ENCODE measurements around the gene AHI1.

The AHI1 gene

GRCh38 chr6:135449246-135449645 lies 48.3 kb downstream of the AHI1 start:
- no peak for DNase-seq

DNA sequence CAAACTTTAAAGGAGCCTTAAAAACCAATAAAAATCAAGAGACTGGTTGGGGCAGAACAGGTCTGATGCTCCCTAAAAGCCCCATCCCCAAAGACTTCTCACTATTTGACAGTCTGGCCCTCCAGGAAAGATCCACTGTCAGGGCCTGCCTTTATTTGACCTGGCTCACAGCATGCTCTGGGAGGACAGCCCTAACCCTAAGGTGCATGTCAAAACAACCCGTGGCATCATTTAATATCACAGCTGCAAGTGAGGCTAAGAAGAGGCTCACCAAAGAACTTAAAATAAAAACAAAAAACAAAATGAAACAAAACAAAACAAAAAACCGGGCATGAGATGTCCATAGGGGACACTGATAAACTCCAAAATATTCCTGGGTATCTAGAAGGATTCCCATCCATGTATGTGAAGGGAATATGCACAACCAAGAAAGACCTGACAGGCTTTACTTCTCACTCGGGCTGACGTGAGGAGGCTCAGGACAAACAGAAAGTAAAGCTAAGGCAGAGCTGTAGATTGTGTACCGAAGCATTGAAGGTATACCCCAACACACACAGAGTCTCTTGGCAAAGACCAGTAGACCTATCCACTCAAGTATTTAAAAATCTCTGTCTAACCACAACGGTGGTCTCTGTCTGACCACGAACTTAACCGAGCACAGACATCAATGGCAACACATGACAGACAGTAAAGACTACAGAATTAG lies 57.3 kb downstream of the AHI1 start:
- no peak for DNase-seq

GRCh38 chr6:135439549-135439948 lies 58.0 kb downstream of the AHI1 start:
- no peak for DNase-seq

DNA sequence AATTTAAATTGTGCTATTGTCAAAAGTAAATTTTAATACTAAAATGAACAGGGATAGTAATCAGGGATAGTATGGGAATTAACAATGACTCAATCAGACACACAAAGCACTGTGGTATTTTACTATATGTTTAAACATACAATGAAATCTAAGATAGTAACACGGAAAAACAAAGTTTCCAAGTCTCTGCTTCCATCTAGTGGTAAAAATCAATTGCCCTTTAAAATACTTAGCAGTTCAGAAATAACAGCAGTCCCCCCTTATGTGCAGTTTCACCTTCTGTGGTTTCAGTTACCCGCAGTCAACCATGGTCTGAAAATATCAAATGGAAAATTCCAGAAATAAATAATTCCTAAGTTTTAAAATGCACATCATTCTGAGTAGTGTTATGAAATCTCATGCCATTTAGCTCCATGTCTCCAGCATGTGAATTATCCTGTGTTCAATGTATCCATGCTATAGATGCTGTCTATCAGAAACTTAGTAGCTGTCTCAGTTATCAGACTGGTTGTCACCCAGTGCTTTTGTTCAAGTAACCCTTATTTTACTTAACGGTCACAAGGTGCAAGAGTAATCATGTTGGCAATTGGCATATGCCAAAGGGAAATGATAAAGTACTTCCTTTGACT lies 58.5 kb downstream of the AHI1 start:
- peak; percentile 100 for DNase-seq

DNA sequence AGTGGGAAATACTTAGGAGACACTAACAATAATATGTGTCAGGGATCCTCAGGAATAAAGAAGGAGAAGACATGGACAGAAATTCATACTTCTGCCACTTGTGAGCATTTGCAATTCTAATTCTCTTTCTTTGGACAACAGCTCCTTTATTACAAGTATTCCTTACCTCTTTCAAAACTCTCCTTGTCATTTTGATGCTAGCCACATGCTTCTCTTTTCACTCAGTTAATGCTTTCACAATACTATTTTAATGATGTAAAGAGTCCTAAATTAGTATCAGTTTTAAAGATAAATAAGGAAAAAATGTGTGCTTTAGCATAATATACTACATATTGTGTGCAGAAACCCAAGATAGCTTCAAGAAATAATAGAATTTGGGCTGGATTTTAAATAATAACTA lies 62.5 kb downstream of the AHI1 start:
- no peak for DNase-seq

GRCh38 chr6:135434095-135434494 lies 63.4 kb downstream of the AHI1 start:
- DNase-seq: no peak

GRCh38 chr6:135428078-135428477 lies 69.5 kb downstream of the AHI1 start:
- no peak for DNase-seq

DNA sequence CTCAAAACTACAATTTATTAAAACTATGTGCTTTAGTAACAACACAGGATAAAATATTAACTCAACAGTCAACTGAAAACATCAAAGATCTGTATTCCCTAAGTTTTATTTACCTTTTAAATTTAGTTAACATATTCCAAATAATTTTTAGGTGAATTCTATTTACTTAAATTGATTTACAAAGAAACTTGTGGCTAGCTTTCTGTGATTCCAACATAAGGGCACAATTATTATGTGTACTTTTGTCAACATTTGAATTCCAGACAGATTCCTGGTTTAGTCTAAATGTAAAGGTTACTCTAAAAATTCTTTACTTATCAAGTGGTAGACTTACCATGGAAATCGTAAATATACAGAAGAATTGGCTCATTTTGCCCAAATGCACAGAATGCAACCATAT lies 70.7 kb downstream of the AHI1 start:
- no peak for DNase-seq

DNA sequence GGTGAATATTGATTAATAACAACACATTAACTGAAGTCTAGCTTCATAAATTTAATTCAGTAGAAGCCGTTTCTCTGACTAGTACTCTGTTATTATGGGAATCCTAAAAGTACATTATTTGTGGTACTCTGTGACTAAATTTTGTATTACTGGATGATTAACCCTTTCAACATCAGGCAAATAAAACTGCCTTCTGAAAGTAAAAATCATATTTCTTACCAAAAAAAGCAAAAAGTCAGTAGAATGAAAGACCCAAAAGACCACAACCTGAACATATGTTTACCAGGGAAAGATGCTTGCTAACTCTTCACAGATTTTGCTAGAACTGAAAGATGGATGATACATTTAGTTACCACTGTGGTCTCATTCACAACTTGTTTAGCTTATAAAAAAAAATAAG lies 73.2 kb downstream of the AHI1 start:
- no peak for DNase-seq

GRCh38 chr6:135423649-135424128 lies 73.9 kb downstream of the AHI1 start:
- peak; percentile 100 for DNase-seq

- DNase-seq: no peak
Observed at GRCh38 chr6:135419162-135419561, 78.4 kb downstream of the AHI1 start.

DNA sequence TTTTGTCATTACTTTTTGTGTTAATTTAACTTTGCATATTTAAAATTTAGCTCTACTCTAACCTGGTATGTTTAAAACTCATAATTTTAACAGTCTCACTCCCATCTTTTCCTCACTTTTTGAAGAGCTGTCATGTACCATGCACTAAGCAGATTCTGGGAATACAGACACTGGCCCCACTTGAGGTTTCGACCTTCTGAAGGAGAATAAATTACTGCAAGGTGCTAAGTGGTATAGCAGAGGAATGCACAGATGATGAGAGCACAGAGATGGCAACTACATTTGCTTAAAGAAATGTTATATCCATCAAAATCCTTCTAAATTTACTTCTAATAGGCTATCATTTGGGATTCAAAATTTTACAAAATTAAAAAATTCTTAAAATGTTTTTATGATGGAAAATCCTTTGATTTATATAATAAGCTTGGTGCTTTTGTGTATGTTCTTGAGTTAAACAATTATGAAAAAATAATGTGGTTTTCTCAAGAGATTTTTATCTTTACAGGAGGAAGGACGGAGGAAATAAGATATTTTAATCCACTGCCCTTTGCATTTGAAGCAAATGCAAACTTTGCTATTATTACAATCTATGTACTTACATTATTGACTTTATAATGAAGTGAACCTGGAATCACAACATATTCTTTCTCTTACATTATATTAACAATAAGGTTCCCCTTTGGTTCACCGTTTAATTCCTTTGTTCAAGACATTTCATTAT lies 79.3 kb downstream of the AHI1 start:
- no peak for DNase-seq

DNA sequence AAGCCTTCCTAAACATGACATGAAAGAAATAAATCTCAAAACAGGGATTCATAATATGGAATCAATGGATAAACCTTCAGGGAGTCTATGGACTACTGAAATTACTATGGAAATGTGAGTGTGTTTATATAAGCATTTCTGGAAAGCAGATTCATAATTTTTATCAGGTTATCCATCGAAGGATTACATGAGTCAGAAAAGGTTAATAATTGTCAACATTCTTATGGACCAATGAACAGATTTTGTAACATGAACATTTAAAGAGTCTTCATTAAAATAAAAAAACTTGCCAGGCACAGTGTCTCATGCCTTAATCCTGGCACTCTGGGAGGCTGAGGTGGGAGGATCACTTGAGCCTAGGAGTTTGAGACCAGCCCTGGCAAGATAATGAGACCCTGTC lies 84.8 kb downstream of the AHI1 start:
- no peak for DNase-seq

- no peak for DNase-seq
Observed at GRCh38 chr6:135411849-135412248, 85.7 kb downstream of the AHI1 start.

DNA sequence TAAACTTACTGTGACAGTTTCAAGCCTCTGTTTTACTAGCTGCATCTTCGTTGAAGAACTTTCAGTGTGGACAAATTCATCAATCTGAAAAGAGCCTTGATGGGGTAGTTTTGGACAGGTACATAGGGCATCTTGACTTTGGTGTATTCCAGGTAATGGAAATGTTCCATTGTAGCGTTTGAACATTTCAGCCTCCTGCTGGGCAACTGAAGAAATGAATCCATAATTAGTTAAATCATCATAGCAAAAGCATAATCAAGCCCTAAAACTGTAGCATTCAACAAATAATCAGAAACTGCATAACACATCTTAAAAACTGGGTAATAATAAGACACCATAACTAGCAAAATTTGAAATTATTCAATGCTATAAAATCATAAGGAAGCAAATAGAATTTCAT lies 86.2 kb downstream of the AHI1 start:
- DNase-seq: peak; percentile 90 to 97

DNA sequence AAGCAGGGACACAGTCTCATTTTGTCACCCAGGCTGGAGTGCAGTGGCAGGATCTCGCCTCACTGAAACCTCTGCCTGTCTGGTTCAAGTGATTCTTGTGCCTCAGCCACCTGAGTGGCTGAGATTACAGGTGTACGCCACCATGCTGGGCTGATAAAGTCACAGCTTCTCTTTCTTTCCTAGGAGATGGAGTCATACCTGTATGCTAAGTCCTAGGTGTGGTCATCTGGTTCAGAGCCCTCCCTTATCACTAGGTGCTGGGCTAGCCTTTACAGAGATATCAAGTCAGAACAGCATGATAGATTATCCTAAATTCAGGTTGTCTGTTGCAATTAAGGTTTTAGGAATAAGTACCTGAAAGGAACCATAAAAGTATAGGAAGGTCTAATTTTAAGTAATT lies 86.7 kb downstream of the AHI1 start:
- no peak for DNase-seq

DNA sequence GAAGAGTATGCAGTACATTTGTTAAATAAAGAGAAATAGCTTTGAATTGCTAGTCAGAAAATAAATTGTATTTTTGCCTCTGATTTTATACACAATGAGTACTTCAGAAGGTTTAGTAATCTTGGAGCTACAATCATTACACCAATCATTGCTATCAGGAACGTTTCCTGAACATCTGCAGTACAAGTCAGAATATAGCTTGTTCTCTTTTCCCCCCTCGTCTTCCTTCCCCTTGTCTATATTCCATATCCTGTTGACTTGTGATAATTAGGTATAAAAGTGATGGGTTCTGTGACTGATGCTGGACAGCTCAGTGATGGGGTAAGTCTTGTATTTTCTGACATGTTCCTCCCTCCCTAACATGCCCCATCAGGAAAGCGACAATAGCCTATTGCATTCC lies 94.0 kb downstream of the AHI1 start:
- DNase-seq: no peak

DNA sequence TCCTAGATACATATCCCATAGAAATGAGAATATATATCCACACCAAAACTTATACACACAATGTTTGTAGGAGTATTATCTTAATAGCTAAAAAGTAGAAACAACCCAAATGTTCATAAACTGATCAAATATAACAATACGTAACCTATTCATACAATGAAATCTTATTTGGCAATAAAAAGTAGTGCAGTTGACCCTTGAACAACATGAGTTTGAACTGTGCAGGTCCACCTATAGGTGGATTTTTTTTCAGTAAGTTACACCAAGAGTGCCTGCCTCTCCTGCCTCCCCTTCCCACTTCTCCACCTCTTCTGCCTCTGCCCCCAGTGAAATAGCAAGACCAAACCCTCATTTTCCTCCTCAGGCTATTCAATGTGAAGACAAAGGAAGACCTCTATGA lies 95.2 kb downstream of the AHI1 start:
- no peak for DNase-seq

DNA sequence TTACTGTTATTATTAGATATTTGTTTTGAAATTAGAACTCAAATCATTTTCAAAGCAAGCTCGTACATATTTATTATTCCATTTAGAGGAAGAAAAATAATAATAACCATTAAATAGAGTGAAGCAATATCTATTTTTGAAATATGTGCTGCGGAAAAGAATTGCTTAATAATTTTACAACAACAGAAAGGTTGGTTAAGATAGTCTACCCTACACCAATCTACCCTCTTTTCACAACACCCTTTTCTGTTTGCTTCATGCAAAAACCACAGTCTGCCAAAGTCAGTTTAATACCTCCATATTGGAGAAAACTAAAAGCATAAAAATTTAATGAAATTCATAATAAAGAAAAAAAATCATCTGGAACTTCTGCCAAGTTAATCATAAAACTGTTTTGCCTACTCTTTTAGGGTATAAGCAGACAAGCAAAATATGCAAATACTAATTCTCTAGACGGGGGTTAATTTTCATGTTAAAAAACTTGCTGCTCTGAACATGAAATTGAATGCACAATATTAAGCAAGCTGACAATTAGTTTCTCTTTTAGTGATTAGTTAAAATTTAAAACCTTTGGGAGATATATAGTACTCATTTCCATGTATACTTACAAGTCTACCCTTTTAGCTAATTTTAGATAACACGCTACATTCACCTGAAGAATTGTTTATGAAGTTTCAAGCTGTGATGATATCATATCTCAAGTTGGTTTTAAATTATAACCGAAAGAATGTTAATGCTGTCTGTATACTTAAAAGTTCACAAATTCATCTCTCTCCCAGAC lies 100.2 kb downstream of the AHI1 start:
- DNase-seq: peak; percentile 99 to 100

DNA sequence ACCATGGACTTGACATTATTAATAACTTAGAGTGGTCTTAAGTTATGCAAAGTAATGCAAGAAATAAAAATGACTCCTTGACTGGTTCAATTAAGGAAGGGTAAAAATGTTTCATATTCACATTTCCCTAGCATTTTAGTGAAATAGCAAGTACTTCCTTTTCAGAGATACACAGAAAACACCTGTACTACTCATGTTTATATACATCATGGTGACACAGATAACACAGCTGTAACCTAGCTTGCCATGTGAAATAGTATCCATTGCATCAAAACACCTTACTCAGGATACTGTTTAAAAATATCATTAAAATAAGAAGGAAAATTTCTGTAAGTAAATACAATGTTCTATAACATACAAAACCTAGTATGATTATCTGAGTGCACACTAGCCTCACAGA lies 102.4 kb downstream of the AHI1 start:
- DNase-seq: peak in 1 of 2 experiments; percentile 92

DNA sequence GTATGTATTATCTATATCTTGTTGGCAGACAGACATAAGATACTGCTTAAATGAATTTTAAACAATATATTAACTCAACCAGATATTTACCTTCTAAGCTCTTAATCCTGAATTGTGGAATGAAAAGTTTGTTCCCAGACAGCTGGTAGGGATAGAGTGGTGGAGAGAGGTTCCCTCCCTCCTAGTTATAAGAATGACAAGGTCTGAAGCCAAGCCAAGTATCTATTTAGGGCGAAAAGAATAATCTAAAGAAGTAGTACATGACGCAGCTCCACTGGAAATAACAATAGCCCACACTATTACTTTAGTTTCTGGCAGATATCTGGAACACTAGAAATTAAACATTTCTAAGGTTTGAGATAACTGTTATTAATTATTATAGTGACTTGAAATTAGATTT lies 104.3 kb downstream of the AHI1 start:
- DNase-seq: no peak

- no peak for DNase-seq
Observed at GRCh38 chr6:135390458-135390857, 107.1 kb downstream of the AHI1 start.

GRCh38 chr6:135385299-135385698 lies 112.2 kb downstream of the AHI1 start:
- no peak for DNase-seq

All from NCI-H526 (cell line).